Measurements from ENCODE around the gene RALGAPA1.

- TF ChIP-seq CTCF (IDR thresholded peaks at IDR 0.05) = no peak
- no peak for TF ChIP-seq EZH2 (IDR thresholded peaks at IDR 0.05; ENCODE audit: borderline replicate concordance, insufficient read depth, low read depth, low read length, poor library complexity, severe bottlenecking)
Observed at GRCh38 chr14:35727764-35728163, 81.3 kb downstream of the RALGAPA1 start.
